ENCODE measurements around the gene TM4SF18. TPM values are rescaled to one million over a fixed set of nuclear protein-coding genes. Genes with fewer than 3 reads are reported as not detected.

The TM4SF18 gene
- total RNA-seq, 1 experiment from 2014 or later: 9.8 TPM

DNA sequence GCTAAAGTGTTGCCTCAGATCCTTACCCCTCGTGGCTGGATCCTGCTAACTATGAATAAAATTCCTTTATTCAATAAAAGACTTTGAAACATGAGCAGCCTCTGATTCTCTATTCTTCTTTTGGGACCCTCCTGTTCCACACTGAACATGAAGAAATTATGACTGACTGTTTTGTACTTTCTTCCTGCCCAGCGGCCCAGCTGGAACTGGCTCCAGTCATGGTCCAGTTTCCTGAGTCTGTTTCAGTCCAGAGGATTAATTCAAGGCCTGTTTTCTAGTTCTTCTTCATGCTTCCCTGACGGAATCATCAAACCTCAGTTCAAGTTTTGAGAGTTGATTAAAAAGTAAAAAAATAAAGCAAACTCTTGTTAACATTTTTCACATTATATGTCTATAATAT is 59.2 kb downstream of the TM4SF18 start:
- no peak for TF ChIP-seq CTCF (conservative IDR thresholded peaks at IDR 0.05)
- H2AK5ac ChIP-seq (ENCODE audit: insufficient read length, low read length): no peak overlapping the region
- Mint-ChIP-seq H3K4me1 (peaks cover 20 to 35% of the 10 kb centered on the region in 2 experiments), H3K4me3 (no peak overlapping the region), H3K9me3 (no peaks in the 10 kb centered on the region), H3K27ac (no peak overlapping the region), H3K27me3 (ENCODE audit: low read depth) (no peaks in the 10 kb centered on the region), H3K36me3 (ENCODE audit: insufficient read depth in 1 of 3, low read depth in 3 of 3) (no peaks in the 10 kb centered on the region; a peak in 1 of 7 replicates)
- H3T11ph ChIP-seq (ENCODE audit: low read length): no peak overlapping the region
- H3K56ac ChIP-seq (ENCODE audit: insufficient read length, low read depth, low read length): no peak overlapping the region
- H2BK12ac ChIP-seq (ENCODE audit: insufficient read length, low read depth, low read length): no peak overlapping the region
- no CpG with 5 or more reads among the region's 3 CpGs for WGBS (ENCODE audit: extremely low coverage, insufficient read length, low lambda C conversion rate)
- no peaks in the 10 kb centered on the region for H3K27me3 ChIP-seq (ENCODE audit: insufficient read depth, low read length)
- H4K91ac ChIP-seq (ENCODE audit: insufficient read length, low read depth, low read length): no peak overlapping the region
- no peak for DNase-seq
- H3K23me2 ChIP-seq (ENCODE audit: insufficient read length, low read depth, low read length, poor library complexity, severe bottlenecking): no peaks in the 10 kb centered on the region
- no peaks in the 10 kb centered on the region for H3K9me3 ChIP-seq (ENCODE audit: control insufficient read depth, low read depth, low read length)
- H4K5ac ChIP-seq (ENCODE audit: insufficient read length, low read depth, low read length): no peak overlapping the region
- no peak overlapping the region for H2BK5ac ChIP-seq (ENCODE audit: insufficient read length, low read length)
- no peak overlapping the region for H3K27ac ChIP-seq (ENCODE audit: insufficient read length, low read depth, low read length)
- no peaks in the 10 kb centered on the region for H3K79me2 ChIP-seq (ENCODE audit: insufficient read depth, low read length)
- no peak overlapping the region for H2BK20ac ChIP-seq (ENCODE audit: low read depth, low read length, poor library complexity, severe bottlenecking)
- H3K79me1 ChIP-seq (ENCODE audit: insufficient read depth, low read depth, low read length, poor library complexity, severe bottlenecking): no peaks in the 10 kb centered on the region
- H3K4me2 ChIP-seq (ENCODE audit: insufficient read depth, insufficient read length, low read length): no peak overlapping the region
- no peak overlapping the region for H4K8ac ChIP-seq (replicated peaks; ENCODE audit: insufficient read length, low read depth, low read length)
- H3K23ac ChIP-seq (ENCODE audit: insufficient read length, low read depth, low read length): no peak overlapping the region
- H3K14ac ChIP-seq (ENCODE audit: insufficient read depth, low read length): no peak overlapping the region
- no peak overlapping the region for H2BK120ac ChIP-seq (ENCODE audit: low read depth, low read length, poor library complexity, severe bottlenecking)
- no peak overlapping the region for H3K4ac ChIP-seq (ENCODE audit: low read depth, low read length)
- H3K4me1 ChIP-seq (ENCODE audit: insufficient read depth, low read length): peaks cover 5% of the 10 kb centered on the region; the same call in 1 of the 2 replicates
- H3K9ac ChIP-seq (ENCODE audit: extremely low read depth, insufficient read length, low read length): no peak overlapping the region
- no peak overlapping the region for H2AFZ ChIP-seq (ENCODE audit: low read length)
- no peak overlapping the region for H3K18ac ChIP-seq (ENCODE audit: insufficient read length, low read depth, low read length)
- H2BK15ac ChIP-seq (ENCODE audit: low read depth, low read length): no peak overlapping the region
- no peaks in the 10 kb centered on the region for H4K20me1 ChIP-seq (ENCODE audit: control insufficient read depth, insufficient read depth, insufficient read length)

All from H9 (cell line).